Activated CD8-positive, alpha-beta memory T cell treated with anti-CD3 and anti-CD28 coated beads, Interleukin-2, amount 50 U/mL, for 48 hours (primary cell): ENCODE data around the gene ARVCF.

Source experiments
- DNase-seq: peaks from one replicate; pipeline ENCODE4 v3.0.0-alpha.2; 2020

Gene ARVCF

GRCh38 chr22:20016734-20017621 lies at the start of gene ARVCF:
Gene ARVCF, minus strand, starts transcription at chr22:20016823. Its CDS starts 26,029 bp downstream, at chr22:19990794.
- DNase-seq, result peak; percentile 96

- DNase-seq, result no peak
Measured at GRCh38 chr22:20065896-20066616, 49.4 kb upstream of the ARVCF start.

GRCh38 chr22:20064545-20065262 lies 48.1 kb upstream of the ARVCF start:
- DNase-seq, result no peak

GRCh38 chr22:20064140-20064480 lies 47.5 kb upstream of the ARVCF start:
- DNase-seq, result no peak

GRCh38 chr22:20063271-20064139 lies 46.9 kb upstream of the ARVCF start:
- no peak for DNase-seq

GRCh38 chr22:20062766-20063083 lies 46.1 kb upstream of the ARVCF start:
- no peak for DNase-seq

GRCh38 chr22:20062043-20062765 lies 45.6 kb upstream of the ARVCF start:
- DNase-seq, result no peak

GRCh38 chr22:20061481-20061861 lies 44.8 kb upstream of the ARVCF start:
- no peak for DNase-seq

- no peak for DNase-seq
Measured at GRCh38 chr22:20060700-20061480, 44.3 kb upstream of the ARVCF start.

- no peak for DNase-seq
Measured at GRCh38 chr22:20058989-20059770, 42.6 kb upstream of the ARVCF start.

GRCh38 chr22:20057596-20058268 lies 41.1 kb upstream of the ARVCF start:
- DNase-seq, result no peak

GRCh38 chr22:20056696-20057386 lies 40.2 kb upstream of the ARVCF start:
- DNase-seq, result no peak

- no peak for DNase-seq
Measured at GRCh38 chr22:20056161-20056560, 39.5 kb upstream of the ARVCF start.

- no peak for DNase-seq
Measured at GRCh38 chr22:20055654-20056053, 39.0 kb upstream of the ARVCF start.

GRCh38 chr22:20055144-20055543 lies 38.5 kb upstream of the ARVCF start:
- DNase-seq, result no peak

- DNase-seq, result no peak
Measured at GRCh38 chr22:20054485-20054884, 37.9 kb upstream of the ARVCF start.

- DNase-seq, result no peak
Measured at GRCh38 chr22:20054034-20054427, 37.4 kb upstream of the ARVCF start.

- DNase-seq, result no peak
Measured at GRCh38 chr22:20053407-20054033, 36.9 kb upstream of the ARVCF start.
